GM18861 (cell line): Measurements from ENCODE around the gene GANAB.
"Not testable (repeated sequence)": the region's sequence is repeated elsewhere in the genome, so short reads cannot be mapped to it uniquely, and the experiment has no call there.

Experiments
- ATAC-seq: cut with Tn5 transposase; IDR thresholded peaks from one replicate; pipeline ENCODE4 v1.9.1; 2021; ENCODE audit not compliant: unreplicated experiment

The GANAB gene

DNA sequence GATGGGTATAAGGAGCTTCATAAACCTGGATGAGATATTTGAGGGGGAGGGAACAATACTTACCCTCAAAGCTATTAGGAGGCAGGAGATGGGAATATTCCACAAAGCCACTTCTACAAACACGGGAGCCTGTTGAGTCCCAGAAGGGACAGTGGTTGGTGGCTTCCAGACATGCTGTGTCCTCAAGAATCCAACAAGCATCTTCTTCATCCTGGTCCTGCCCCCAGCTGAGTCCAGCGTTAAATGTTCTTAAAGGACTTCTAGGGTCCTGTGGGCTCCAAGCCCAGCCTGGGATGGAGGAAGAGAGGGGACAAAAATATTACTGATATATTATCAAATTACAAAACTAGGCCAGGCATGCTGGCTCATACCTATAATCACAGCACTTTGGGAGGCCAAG lies 21.0 kb upstream of the GANAB start:
- no peak for ATAC-seq

DNA sequence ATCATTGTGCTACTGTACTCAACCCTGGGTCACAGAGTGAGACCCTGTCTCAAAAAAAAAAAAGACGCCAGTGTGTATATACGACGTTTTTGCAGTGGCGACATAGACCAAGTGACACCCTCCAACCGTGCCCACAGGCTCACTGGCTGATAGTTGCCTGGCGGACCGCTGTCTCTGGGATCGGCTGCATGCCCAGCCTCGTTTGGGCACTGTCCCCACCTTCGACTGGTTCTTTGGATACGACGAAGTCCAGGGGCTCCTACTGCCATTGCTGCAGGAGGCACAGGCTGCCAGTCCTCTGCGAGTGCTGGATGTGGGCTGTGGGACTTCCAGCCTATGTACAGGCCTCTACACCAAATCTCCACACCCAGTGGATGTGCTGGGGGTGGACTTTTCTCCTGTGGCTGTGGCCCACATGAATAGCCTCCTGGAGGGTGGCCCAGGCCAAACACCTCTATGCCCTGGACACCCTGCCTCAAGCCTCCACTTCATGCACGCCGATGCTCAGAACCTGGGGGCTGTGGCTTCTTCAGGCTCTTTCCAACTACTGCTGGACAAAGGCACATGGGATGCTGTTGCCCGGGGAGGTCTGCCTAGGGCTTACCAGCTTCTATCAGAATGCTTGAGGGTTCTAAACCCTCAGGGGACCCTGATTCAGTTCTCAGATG lies 20.0 kb upstream of the GANAB start:
- ATAC-seq = no peak

GRCh38 chr11:62665599-62666258 lies 19.3 kb upstream of the GANAB start:
- no peak for ATAC-seq

- ATAC-seq = peak; percentile 73
Observed at GRCh38 chr11:62665075-62665598, 18.7 kb upstream of the GANAB start, which contains the start of the genes C11orf98 and CSKMT. C11orf98 (minus strand) TSS chr11:62665210; CDS start chr11:62665169, 41 bp downstream. CSKMT (plus strand) TSS chr11:62665312; CDS start chr11:62665880, 568 bp downstream.

- ATAC-seq = peak; percentile 10
Observed at GRCh38 chr11:62664405-62665074, 18.1 kb upstream of the GANAB start.

DNA sequence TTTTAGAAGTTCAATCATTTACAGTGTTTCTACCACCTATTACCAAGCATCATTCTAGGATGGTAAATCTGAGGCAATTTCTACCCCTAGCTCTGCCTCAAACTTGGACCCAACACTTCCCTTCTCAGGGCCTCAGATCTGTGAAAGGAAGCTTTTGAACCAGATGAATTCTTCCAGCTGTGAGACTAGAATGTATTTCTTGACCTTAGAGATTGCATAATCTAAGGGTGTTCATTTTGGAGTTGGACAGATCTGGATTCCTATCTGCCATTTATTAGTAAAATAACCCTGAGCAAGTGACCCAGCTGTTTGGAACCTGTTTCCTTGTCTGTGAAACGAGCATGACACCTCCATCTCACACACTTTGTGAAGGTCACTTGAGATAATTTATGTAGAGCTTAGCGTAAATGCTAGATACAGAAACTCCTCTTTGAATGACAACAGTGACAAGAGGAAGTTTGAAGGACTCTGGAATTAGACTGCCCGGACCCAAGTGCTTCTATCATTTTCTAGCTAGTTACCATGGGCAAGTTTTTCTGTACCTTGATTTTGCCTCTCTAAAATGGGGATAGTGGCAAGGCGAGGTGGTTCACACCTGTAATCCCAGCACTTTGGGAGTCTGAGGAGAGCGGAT lies 10.5 kb upstream of the GANAB start:
- no peak for ATAC-seq

DNA sequence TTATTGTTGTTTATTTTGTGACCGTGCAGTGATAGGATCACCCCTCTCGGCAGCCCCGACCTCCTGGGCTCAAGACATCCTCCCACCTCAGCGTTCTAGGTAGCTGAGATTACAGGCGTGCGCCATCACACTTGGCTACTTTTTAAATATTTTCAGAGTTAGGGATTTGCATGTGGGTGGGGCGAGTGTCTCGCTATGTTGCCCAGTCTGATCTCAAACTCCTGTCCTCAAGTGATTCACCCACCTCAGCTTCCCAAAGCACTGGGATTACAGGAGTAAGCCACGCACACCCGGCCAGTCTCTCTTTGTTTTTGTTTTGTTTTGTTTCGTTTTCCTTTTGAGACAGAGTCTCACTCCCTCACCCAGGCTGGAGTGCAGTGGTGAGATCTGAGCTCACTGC lies 7.9 kb upstream of the GANAB start:
- ATAC-seq = no peak

- ATAC-seq = no peak
Observed at GRCh38 chr11:62652161-62653006, 6.0 kb upstream of the GANAB start.

DNA sequence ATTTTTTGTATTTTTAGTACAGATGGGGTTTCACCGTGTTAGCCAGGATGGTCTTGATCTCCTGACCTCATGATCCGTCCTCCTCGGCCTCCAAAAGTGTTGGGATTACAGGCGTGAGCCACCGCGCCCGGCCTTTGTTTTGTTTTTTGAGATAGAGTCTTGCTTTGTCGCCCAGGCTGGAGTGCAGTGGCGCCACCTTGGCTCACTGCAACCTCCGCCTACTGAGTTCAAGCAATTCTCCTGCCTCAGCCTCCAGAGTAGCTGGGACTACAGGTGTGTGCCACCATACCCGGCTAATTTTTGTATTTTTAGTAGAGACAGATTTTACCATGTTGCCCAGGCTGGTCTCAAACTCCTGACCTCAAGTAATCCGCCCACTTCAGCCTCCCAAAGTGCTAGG lies 3.9 kb upstream of the GANAB start:
- not testable (repeated sequence) for ATAC-seq

DNA sequence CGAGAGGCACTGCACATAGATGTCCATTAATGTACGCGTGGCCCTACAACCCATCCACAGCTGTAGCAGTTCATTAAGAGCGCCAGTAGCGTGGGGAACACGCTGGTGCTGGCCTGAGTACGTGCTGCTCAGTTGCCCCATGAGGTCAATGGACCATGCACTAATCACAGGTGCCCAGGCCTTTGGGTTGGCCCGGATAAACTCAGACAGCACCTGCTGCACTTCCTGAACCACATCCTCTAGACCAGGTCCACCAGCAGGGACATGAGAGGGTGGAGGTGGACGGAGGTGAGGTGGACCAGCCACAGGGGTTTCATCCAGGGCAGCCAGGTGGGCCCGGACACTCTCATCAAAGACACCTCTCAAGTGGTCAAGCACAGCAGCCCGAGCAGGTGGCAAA lies 3.1 kb upstream of the GANAB start:
- no peak for ATAC-seq

- no peak for ATAC-seq
Observed at GRCh38 chr11:62648967-62649364, 2.6 kb upstream of the GANAB start.

- no peak for ATAC-seq
Observed at GRCh38 chr11:62648185-62648966, 2.0 kb upstream of the GANAB start.

DNA sequence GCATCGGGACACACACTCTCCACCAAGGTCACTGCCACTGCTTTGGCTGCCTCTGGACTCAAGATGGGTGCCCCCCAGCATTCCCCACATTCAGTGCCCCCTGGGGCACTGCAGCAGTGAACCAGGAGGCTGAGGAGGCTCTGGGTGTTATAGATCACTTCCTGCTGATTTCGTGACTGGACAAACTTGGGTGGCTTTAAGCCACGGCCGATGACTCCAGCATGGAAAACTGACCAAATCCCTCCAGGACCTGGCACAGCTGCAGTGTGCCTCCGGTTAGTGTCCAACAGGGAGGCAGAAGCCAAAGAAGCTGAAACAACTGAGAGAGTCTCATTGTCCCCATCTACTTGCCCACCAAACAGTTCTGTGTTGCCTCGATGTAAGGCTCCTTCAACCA lies 1.2 kb upstream of the GANAB start:
- no peak for ATAC-seq

- ATAC-seq = no peak
Observed at GRCh38 chr11:62646825-62647608, 604 bp upstream of the GANAB start.

DNA sequence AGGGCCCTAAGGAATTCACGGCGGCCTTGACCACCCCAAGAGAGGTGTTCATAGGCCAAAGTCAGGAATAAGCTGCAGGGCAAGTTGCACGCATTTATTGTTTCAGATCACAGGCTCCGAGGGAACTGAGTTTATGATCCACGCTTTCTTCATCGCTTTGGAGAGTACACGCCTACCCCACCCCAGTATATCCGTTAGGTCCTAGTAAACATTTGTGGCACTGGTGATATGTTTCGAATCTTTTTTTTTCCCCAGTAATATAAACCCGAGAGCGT lies 805 bp downstream of the GANAB start:
- no peak for ATAC-seq

GRCh38 chr11:62644220-62644619 lies 2.2 kb downstream of the GANAB start:
- ATAC-seq = no peak

DNA sequence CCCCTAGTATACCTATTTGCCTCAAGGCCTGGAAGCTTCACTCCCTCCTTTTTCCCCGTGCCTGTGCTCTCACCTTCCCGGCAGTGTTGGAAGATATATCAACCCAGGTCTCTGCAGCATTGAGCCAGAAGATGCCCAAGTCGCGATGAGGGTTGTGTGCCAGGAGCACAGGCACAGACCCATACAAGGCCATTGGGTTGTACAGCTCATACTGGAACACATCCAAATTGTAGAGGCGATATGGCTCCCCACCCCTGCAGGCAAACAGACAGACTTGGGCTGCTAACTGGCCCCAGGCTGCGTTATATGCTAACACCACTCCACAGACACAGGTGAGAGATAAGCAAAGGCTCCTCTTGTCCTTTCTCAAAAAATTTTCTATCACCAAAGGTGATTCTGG lies 13.9 kb downstream of the GANAB start:
- ATAC-seq = no peak

DNA sequence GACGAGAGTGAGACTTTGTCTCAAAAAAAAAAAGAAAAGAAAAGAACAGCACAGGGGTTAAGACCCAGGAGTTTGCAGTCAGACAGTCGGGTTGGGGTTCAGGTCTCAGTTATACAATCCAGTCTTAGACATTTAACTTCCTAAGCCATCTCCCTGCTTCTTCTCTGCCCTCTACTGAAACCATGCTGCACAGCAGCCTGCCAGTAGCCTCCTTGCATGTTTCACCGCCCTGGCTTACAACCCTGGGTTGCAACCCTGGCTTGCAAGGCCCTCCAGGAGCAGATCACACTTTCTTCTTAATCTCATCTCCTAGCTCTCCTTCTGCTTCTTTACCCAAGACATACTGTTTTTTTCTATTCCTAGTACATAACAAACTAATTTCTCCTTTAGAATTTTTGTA lies 18.7 kb downstream of the GANAB start:
- no peak for ATAC-seq

- no peak for ATAC-seq
Observed at GRCh38 chr11:62622476-62623089, 23.8 kb downstream of the GANAB start.
